ENCODE results near the gene KIZ. TPM values are rescaled to one million over a fixed set of nuclear protein-coding genes. Genes with fewer than 3 reads are reported as not detected.

The KIZ gene
- total and polyA plus RNA-seq, 2 experiments from 2014 or later: 13.5 to 15.4 TPM

- H3K79me2 ChIP-seq: no peaks in the 10 kb centered on the region
- no peaks in the 10 kb centered on the region for H3K4me1 ChIP-seq (ENCODE audit: insufficient read depth)
- H3K4me3 ChIP-seq: no peak overlapping the region
- no peaks in the 10 kb centered on the region for H3K27me3 ChIP-seq
- no peak overlapping the region for H3K4me2 ChIP-seq
- H3K27ac ChIP-seq: no peak overlapping the region
- no peaks in the 10 kb centered on the region for H4K20me1 ChIP-seq (ENCODE audit: insufficient read depth, poor library complexity, severe bottlenecking)
- H3K9me3 ChIP-seq (ENCODE audit: low read depth): no peaks in the 10 kb centered on the region
- DNase-seq (ENCODE audit: low spot score): no peak
- no peaks in the 10 kb centered on the region for H3K36me3 ChIP-seq (replicated peaks; ENCODE audit: insufficient read depth, low read depth)
- no peak for TF ChIP-seq EZH2 (IDR thresholded peaks at IDR 0.05; ENCODE audit: borderline replicate concordance)
- TF ChIP-seq CTCF (IDR thresholded peaks at IDR 0.05; ENCODE audit: poor library complexity): no peak
- TF ChIP-seq EZH2phosphoT487 (IDR thresholded peaks at IDR 0.05; ENCODE audit: low read depth, severe bottlenecking, unreplicated experiment): no peak
- 90% methylated on average over 5 of the region's 5 CpGs for WGBS (ENCODE audit: low lambda C conversion rate, missing lambda C conversion rate)
- no peaks in the 10 kb centered on the region for H3K9me2 ChIP-seq (replicated peaks; ENCODE audit: insufficient read depth)
- no peak overlapping the region for H2AFZ ChIP-seq
Observed at GRCh38 chr20:21151791-21152190, 25.9 kb downstream of the KIZ start.

GRCh38 chr20:21154692-21155091 lies 28.8 kb downstream of the KIZ start:
- no peaks in the 10 kb centered on the region for H3K79me2 ChIP-seq
- H3K27me3 ChIP-seq: no peaks in the 10 kb centered on the region
- no peaks in the 10 kb centered on the region for H4K20me1 ChIP-seq (ENCODE audit: insufficient read depth, poor library complexity, severe bottlenecking)
- no peak for DNase-seq (ENCODE audit: low spot score)
- no peaks in the 10 kb centered on the region for H3K9me2 ChIP-seq (replicated peaks; ENCODE audit: insufficient read depth)
- no peak overlapping the region for H3K4me2 ChIP-seq
- H3K27ac ChIP-seq: no peak overlapping the region
- no peaks in the 10 kb centered on the region for H3K4me1 ChIP-seq (ENCODE audit: insufficient read depth)
- no peaks in the 10 kb centered on the region for H3K9me3 ChIP-seq (ENCODE audit: low read depth)
- H3K4me3 ChIP-seq: no peak overlapping the region
- no peaks in the 10 kb centered on the region for H3K36me3 ChIP-seq (replicated peaks; ENCODE audit: insufficient read depth, low read depth)
- 45% methylated on average over 2 of the region's 2 CpGs for WGBS (ENCODE audit: low lambda C conversion rate, missing lambda C conversion rate)
- no peak overlapping the region for H2AFZ ChIP-seq
- no peak for TF ChIP-seq EZH2 (IDR thresholded peaks at IDR 0.05; ENCODE audit: borderline replicate concordance)
- no peak for TF ChIP-seq CTCF (IDR thresholded peaks at IDR 0.05; ENCODE audit: poor library complexity)
- no peak for TF ChIP-seq EZH2phosphoT487 (IDR thresholded peaks at IDR 0.05; ENCODE audit: low read depth, severe bottlenecking, unreplicated experiment)

- H3K4me1 ChIP-seq (ENCODE audit: insufficient read depth): no peaks in the 10 kb centered on the region
- no peak overlapping the region for H3K4me3 ChIP-seq
- no peak for TF ChIP-seq CTCF (IDR thresholded peaks at IDR 0.05; ENCODE audit: poor library complexity)
- no peak for TF ChIP-seq EZH2 (IDR thresholded peaks at IDR 0.05; ENCODE audit: borderline replicate concordance)
- H4K20me1 ChIP-seq (ENCODE audit: insufficient read depth, poor library complexity, severe bottlenecking): no peaks in the 10 kb centered on the region
- H3K27me3 ChIP-seq: no peaks in the 10 kb centered on the region
- no peaks in the 10 kb centered on the region for H3K79me2 ChIP-seq
- H2AFZ ChIP-seq: no peak overlapping the region
- H3K27ac ChIP-seq: no peak overlapping the region
- no peaks in the 10 kb centered on the region for H3K9me2 ChIP-seq (replicated peaks; ENCODE audit: insufficient read depth)
- WGBS (ENCODE audit: low lambda C conversion rate, missing lambda C conversion rate): 100% methylated on average over 5 of the region's 5 CpGs
- H3K9me3 ChIP-seq (ENCODE audit: low read depth): no peaks in the 10 kb centered on the region
- no peak for DNase-seq (ENCODE audit: low spot score)
- no peak overlapping the region for H3K4me2 ChIP-seq
- no peaks in the 10 kb centered on the region for H3K36me3 ChIP-seq (replicated peaks; ENCODE audit: insufficient read depth, low read depth)
Observed at GRCh38 chr20:21155268-21155667, 29.4 kb downstream of the KIZ start.

- Histone ChIP-seq H3K27me3 (no peaks in the 10 kb centered on the region), H3K9me3 (ENCODE audit: low read depth) (no peaks in the 10 kb centered on the region), H3K4me3 (no peak overlapping the region), H3K36me3 (replicated peaks; ENCODE audit: insufficient read depth, low read depth) (no peaks in the 10 kb centered on the region), H3K79me2 (no peaks in the 10 kb centered on the region), H2AFZ (no peak overlapping the region), H3K27ac (no peak overlapping the region), H4K20me1 (ENCODE audit: insufficient read depth, poor library complexity, severe bottlenecking) (no peaks in the 10 kb centered on the region), H3K4me2 (no peak overlapping the region), H3K4me1 (ENCODE audit: insufficient read depth) (no peaks in the 10 kb centered on the region), H3K9me2 (replicated peaks; ENCODE audit: insufficient read depth) (no peaks in the 10 kb centered on the region)
- no peak for DNase-seq (ENCODE audit: low spot score)
- TF ChIP-seq EZH2 (IDR thresholded peaks at IDR 0.05; ENCODE audit: borderline replicate concordance) (no peak), CTCF (IDR thresholded peaks at IDR 0.05; ENCODE audit: poor library complexity) (no peak), EZH2phosphoT487 (IDR thresholded peaks at IDR 0.05; ENCODE audit: low read depth, severe bottlenecking, unreplicated experiment) (no peak)
- WGBS (ENCODE audit: low lambda C conversion rate, missing lambda C conversion rate): 36% methylated on average over 1 of the region's 1 CpG
Observed at GRCh38 chr20:21156266-21156665, 30.4 kb downstream of the KIZ start.
